Neural crest cell (in vitro differentiated cells): ENCODE measurements around the gene SLC39A11. TPM values are rescaled to one million over a fixed set of nuclear protein-coding genes. Genes with fewer than 3 reads are reported as not detected.

Experiments used
- DNase-seq: peaks from one replicate; pipeline ENCODE4 v3.0.0; 2021; ENCODE audit warnings: low read depth, mixed read lengths, low spot score
- H3K27ac Mint-ChIP-seq: one replicate; pipeline ENCODE4 v1.8.0; 2021; ENCODE audit warnings: mild to moderate bottlenecking, mixed read lengths; ENCODE audit not compliant: unreplicated experiment
- H3K27me3 Mint-ChIP-seq: 2 replicates; pipeline ENCODE4 v1.8.0; 2021; ENCODE audit warnings: low read depth, mild to moderate bottlenecking, mixed read lengths
- H3K36me3 Mint-ChIP-seq: 2 replicates; pipeline ENCODE4 v1.8.0; 2021; ENCODE audit warnings: low read depth, mild to moderate bottlenecking, mixed read lengths
- H3K4me1 Mint-ChIP-seq: 2 replicates; pipeline ENCODE4 v1.8.0; 2021; ENCODE audit warnings: mixed read lengths
- H3K4me3 Mint-ChIP-seq: one replicate; pipeline ENCODE4 v1.8.0; 2021; ENCODE audit warnings: mild to moderate bottlenecking, mixed read lengths
- H3K9me3 Mint-ChIP-seq: 2 replicates; pipeline ENCODE4 v1.8.0; 2021; ENCODE audit warnings: mixed read lengths
- total RNA-seq: library from RNA; stranded (reverse); gene quantifications from 2 replicates; pipeline ENCODE4 v1.2.1, GENCODE V29; 2021
- TF ChIP-seq, protein P1 (sequence below): fragments of 200-600 bp; sonication (generic); conservative IDR thresholded peaks from 2 replicates; pipeline ENCODE4 v1.5.0; 2021; ENCODE audit warnings: antibody characterized with exemption, mild to moderate bottlenecking

Gene SLC39A11
- total RNA-seq, 1 donor from 2014 or later = 11.3 TPM

DNA sequence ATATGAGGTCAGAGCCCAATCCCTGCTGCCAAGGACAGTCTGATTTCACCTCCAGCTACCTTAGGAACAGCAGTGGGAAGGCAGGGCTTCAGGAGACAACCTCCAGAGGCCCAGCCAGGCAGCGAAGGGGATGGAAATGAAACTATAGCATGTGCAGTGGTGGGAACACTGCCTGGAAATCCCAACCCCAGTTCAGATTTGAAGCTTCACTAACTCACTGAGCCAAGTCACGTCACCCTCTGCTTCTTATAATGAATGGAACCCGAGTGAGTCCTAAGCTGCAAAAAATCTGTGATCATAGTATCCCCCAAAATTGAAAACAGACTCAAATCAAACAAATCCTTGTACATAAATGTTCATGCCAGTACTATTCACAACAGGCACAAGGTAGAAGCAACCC is 36.0 kb upstream of the SLC39A11 start:
- Mint-ChIP-seq H3K36me3 (no peaks in the 10 kb centered on the region), H3K27me3 (no peaks in the 10 kb centered on the region), H3K27ac (no peak overlapping the region), H3K4me3 (no peak overlapping the region), H3K9me3 (peaks cover 6% of the 10 kb centered on the region), H3K4me1 (peaks cover 5% of the 10 kb centered on the region)
- TF ChIP-seq, protein P1, sequence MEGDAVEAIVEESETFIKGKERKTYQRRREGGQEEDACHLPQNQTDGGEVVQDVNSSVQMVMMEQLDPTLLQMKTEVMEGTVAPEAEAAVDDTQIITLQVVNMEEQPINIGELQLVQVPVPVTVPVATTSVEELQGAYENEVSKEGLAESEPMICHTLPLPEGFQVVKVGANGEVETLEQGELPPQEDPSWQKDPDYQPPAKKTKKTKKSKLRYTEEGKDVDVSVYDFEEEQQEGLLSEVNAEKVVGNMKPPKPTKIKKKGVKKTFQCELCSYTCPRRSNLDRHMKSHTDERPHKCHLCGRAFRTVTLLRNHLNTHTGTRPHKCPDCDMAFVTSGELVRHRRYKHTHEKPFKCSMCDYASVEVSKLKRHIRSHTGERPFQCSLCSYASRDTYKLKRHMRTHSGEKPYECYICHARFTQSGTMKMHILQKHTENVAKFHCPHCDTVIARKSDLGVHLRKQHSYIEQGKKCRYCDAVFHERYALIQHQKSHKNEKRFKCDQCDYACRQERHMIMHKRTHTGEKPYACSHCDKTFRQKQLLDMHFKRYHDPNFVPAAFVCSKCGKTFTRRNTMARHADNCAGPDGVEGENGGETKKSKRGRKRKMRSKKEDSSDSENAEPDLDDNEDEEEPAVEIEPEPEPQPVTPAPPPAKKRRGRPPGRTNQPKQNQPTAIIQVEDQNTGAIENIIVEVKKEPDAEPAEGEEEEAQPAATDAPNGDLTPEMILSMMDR = no peak
- DNase-seq = no peak

GRCh38 chr17:73126716-73127473 is 34.4 kb upstream of the SLC39A11 start:
- DNase-seq = no peak
- H3K27ac Mint-ChIP-seq = no peak overlapping the region
- TF ChIP-seq, protein P1 = no peak
- no peaks in the 10 kb centered on the region for H3K36me3 Mint-ChIP-seq
- H3K27me3 Mint-ChIP-seq = no peaks in the 10 kb centered on the region
- H3K4me1 Mint-ChIP-seq = peaks cover 1% of the 10 kb centered on the region
- H3K9me3 Mint-ChIP-seq = peaks cover under 1% of the 10 kb centered on the region
- no peak overlapping the region for H3K4me3 Mint-ChIP-seq

DNA sequence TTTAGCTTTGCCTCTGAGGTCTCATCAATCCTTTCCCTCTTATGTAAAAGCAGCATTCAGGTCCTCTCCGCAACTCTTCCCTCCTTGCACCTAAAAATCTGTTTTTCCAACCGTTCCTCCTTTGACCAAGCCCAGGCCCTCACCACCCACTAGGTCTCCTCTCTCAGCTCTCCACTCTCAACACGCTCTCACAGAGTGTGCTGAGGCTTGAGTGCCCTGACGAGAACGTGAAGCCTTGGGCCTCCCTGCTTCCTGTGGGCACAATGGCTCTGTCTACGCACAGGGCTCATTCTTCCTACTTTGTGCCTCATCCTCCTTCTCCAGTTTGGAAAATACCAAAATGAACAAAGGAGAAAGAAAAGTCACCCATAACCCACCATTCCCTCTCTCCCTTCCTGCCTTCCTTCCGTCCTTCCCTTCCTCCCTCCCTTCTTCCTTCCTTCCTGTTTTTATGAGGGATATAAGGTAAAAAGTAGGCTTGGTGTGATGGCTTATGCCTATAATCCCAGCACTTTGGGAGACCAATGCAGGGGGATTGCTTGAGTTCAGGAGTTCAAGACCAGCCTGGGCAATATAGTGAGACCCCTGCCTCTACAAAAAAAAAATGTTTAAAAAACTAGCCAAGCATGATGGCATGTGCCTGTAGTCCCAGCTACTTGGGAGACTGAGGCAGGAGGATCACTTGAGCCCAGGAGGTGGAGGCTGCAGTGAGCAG is 31.3 kb upstream of the SLC39A11 start:
- Mint-ChIP-seq H3K36me3 (no peaks in the 10 kb centered on the region), H3K27ac (no peak overlapping the region)
- no peak for DNase-seq

GRCh38 chr17:73122953-73123605 is 30.6 kb upstream of the SLC39A11 start:
- no peaks in the 10 kb centered on the region for H3K9me3 Mint-ChIP-seq
- H3K27me3 Mint-ChIP-seq = no peaks in the 10 kb centered on the region
- H3K36me3 Mint-ChIP-seq = no peaks in the 10 kb centered on the region
- no peaks in the 10 kb centered on the region for H3K4me1 Mint-ChIP-seq
- H3K4me3 Mint-ChIP-seq = no peak overlapping the region
- DNase-seq = no peak
- H3K27ac Mint-ChIP-seq = no peak overlapping the region
- TF ChIP-seq, protein P1 = no peak

More for the DNA sequence above, 31.3 kb upstream of the SLC39A11 start:
- H3K4me3 Mint-ChIP-seq = no peak overlapping the region
- no peaks in the 10 kb centered on the region for H3K4me1 Mint-ChIP-seq
- H3K9me3 Mint-ChIP-seq = no peaks in the 10 kb centered on the region
- TF ChIP-seq, protein P1 = no peak
- H3K27me3 Mint-ChIP-seq = no peaks in the 10 kb centered on the region

- TF ChIP-seq, protein P1 = no peak
- Mint-ChIP-seq H3K9me3 (no peaks in the 10 kb centered on the region), H3K4me3 (no peak overlapping the region), H3K27me3 (no peaks in the 10 kb centered on the region), H3K27ac (no peak overlapping the region), H3K36me3 (no peaks in the 10 kb centered on the region), H3K4me1 (no peaks in the 10 kb centered on the region)
- no peak for DNase-seq
These were observed 29.0 kb upstream of the SLC39A11 start for GRCh38 chr17:73121506-73121905.
